Right hindlimb (tissue), 1 donor: Measurements from ENCODE around the gene IL22RA2.

Source experiments
- DNase-seq: peaks from one replicate; pipeline ENCODE4 v3.0.0-alpha.2; 2018

The IL22RA2 gene

GRCh38 chr6:137094411-137095008 lies 78.9 kb downstream of the IL22RA2 start:
- peak; percentile 50 for DNase-seq
